ENCODE data around the gene GNB2.
A peak's percentile ranks its signal among the peaks of the same experiment; 100 is the strongest.
"Not testable (repeated sequence)": the region's sequence is repeated elsewhere in the genome, so short reads cannot be mapped to it uniquely, and the experiment has no call there.

The GNB2 gene

DNA sequence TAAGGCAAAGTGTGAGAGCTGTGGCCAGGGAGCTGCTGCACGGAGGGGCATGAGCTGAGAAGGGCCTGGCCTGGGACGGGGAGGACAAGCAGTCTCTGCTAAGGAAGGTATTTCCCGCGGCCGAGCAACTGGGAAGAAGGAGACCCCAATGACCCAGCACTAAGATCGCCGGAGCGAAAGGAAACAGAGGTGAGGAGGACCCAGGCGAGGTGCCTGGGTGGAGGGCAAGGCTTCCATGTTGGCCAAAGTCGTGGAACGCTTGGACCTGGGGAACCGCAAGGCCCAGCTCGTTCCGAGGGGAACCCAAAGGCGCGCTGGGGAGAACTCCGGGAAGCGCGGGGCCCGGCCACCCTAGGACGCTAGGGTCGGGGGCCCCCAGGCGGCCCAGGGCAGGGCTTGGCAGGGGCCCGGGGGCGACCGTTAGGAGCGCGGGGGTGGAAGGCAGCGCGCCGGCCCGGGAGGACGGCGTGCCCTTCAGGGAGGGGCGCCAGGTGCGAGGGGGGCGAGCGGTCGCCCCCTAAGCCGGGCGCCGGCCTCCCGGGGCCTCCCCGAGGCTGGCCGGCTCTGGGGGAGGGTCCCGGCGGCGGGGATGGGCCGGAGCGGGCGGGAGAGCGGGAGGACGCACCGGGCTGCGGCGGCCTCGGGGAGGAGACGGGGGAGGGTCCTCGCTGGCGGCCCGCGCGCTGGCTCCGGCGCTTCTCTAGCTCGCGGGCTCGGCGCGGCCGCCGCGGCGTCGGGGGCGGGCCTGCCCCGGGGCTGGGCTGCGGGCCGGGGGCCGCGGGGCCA, 20.0 kb downstream of the GNB2 start:
- H3K9me3 ChIP-seq (ENCODE audit: control insufficient read depth in 1 of 2, low read length in 2 of 2): no peaks in the 10 kb centered on the region
- no peak overlapping the region for H3K27ac ChIP-seq (ENCODE audit: low read length)
- peak overlapping the region; percentile 74 to 78 for H3K4me3 ChIP-seq (ENCODE audit: low read depth in 1 of 2, low read length in 2 of 2)
- H3K36me3 ChIP-seq (ENCODE audit: control insufficient read depth in 1 of 2, insufficient read depth in 2 of 2, low read length in 2 of 2): peaks cover 0 to 4% of the 10 kb centered on the region in 2 donors
- H3K4me1 ChIP-seq (ENCODE audit: control insufficient read depth in 1 of 2, insufficient read depth in 2 of 2, low read length in 2 of 2): peaks cover 15 to 39% of the 10 kb centered on the region in 2 donors
- no peaks in the 10 kb centered on the region for H3K27me3 ChIP-seq (ENCODE audit: low read depth, low read length)

- peak within 1 kb of the TSS; percentile 74 to 78 for H3K4me3 ChIP-seq (ENCODE audit: low read depth in 1 of 2, low read length in 2 of 2)
- peaks cover 15 to 35% of the 10 kb centered on the region in 2 donors for H3K4me1 ChIP-seq (ENCODE audit: control insufficient read depth in 1 of 2, insufficient read depth in 2 of 2, low read length in 2 of 2)
- peaks cover 0 to 4% of the 10 kb centered on the region in 2 donors for H3K36me3 ChIP-seq (ENCODE audit: control insufficient read depth in 1 of 2, insufficient read depth in 2 of 2, low read length in 2 of 2)
- no peaks in the 10 kb centered on the region for H3K9me3 ChIP-seq (ENCODE audit: control insufficient read depth in 1 of 2, low read length in 2 of 2)
- no peak within 1 kb of the TSS for H3K27ac ChIP-seq (ENCODE audit: low read length)
- no peaks in the 10 kb centered on the region for H3K27me3 ChIP-seq (ENCODE audit: low read depth, low read length)
Observed at GRCh38 chr7:100694098-100694745, 20.7 kb downstream of the GNB2 start, which contains the start of gene GIGYF1. GIGYF1 (minus strand) TSS chr7:100694250; CDS start chr7:100688238, 6,012 bp downstream.

GRCh38 chr7:100696123-100696521, 22.6 kb downstream of the GNB2 start:
- Histone ChIP-seq H3K27ac (ENCODE audit: low read length) (no peak overlapping the region), H3K9me3 (ENCODE audit: control insufficient read depth in 1 of 2, low read length in 2 of 2) (no peaks in the 10 kb centered on the region)

DNA sequence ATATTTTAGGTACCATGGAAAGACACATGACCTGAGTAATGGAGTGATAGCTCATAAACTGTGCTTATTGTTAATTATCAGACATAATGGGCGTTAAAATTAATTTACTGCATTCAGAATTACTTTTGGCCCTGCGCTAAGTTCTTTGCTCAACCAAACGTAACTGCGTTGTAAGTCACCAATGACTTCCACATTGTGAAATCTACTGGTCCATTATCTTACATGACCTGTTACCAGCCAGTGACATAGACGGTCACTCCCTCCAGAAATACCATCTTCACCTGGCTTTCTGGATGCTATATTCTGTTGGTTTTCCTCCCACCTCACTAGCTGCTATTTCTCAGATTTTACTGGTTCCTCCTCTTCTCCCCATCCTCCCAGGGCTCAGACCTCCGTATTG, 25.5 kb downstream of the GNB2 start:
- Histone ChIP-seq H3K27me3 (ENCODE audit: low read depth, low read length) (no peaks in the 10 kb centered on the region), H3K27ac (ENCODE audit: low read length) (no peak overlapping the region), H3K36me3 (ENCODE audit: control insufficient read depth in 1 of 2, insufficient read depth in 2 of 2, low read length in 2 of 2) (no peaks in the 10 kb centered on the region), H3K4me3 (ENCODE audit: low read depth in 1 of 2, low read length in 2 of 2) (no peak overlapping the region), H3K9me3 (ENCODE audit: control insufficient read depth in 1 of 2, low read length in 2 of 2) (no peaks in the 10 kb centered on the region), H3K4me1 (ENCODE audit: control insufficient read depth in 1 of 2, insufficient read depth in 2 of 2, low read length in 2 of 2) (no peaks in the 10 kb centered on the region)

More at GRCh38 chr7:100696123-100696521, 22.6 kb downstream of the GNB2 start:
- Histone ChIP-seq H3K4me1 (ENCODE audit: control insufficient read depth in 1 of 2, insufficient read depth in 2 of 2, low read length in 2 of 2) (peaks cover 15 to 22% of the 10 kb centered on the region in 2 donors), H3K27me3 (ENCODE audit: low read depth, low read length) (no peaks in the 10 kb centered on the region), H3K4me3 (ENCODE audit: low read depth in 1 of 2, low read length in 2 of 2) (no peak overlapping the region), H3K36me3 (ENCODE audit: control insufficient read depth in 1 of 2, insufficient read depth in 2 of 2, low read length in 2 of 2) (no peaks in the 10 kb centered on the region)

DNA sequence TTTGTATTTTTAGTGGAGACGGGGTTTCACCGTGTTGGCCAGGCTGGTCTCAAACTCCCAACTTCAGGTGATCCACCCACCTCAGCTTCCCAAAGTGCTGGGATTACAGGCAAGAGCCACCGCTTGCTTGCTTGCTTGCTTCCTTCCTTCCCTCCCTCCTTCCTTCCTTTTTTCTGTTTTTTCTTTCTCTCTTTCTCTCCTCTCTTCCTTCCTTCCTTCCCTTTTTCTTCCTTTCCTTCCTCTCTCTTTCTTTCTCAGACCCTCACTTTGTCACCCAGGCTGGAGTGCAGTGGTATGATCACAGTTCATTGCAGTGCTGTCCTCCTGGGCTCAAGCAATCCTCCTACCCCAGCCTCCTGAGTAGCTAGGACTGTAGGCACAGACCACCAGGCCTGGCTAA, 27.5 kb downstream of the GNB2 start:
- H3K9me3 ChIP-seq (ENCODE audit: control insufficient read depth in 1 of 2, low read length in 2 of 2); H3K27me3 ChIP-seq (ENCODE audit: low read depth, low read length); H3K27ac ChIP-seq (ENCODE audit: low read length); H3K4me3 ChIP-seq (ENCODE audit: low read depth in 1 of 2, low read length in 2 of 2); H3K36me3 ChIP-seq (ENCODE audit: control insufficient read depth in 1 of 2, insufficient read depth in 2 of 2, low read length in 2 of 2); H3K4me1 ChIP-seq (ENCODE audit: control insufficient read depth in 1 of 2, insufficient read depth in 2 of 2, low read length in 2 of 2): not testable (repeated sequence)

- peaks cover 6 to 16% of the 10 kb centered on the region in 2 donors for H3K4me1 ChIP-seq (ENCODE audit: control insufficient read depth in 1 of 2, insufficient read depth in 2 of 2, low read length in 2 of 2)
- H3K27ac ChIP-seq (ENCODE audit: low read length): peak overlapping the region; percentile 85
- peak overlapping the region; percentile 72 to 92 for H3K4me3 ChIP-seq (ENCODE audit: low read depth in 1 of 2, low read length in 2 of 2)
- peaks cover 0 to 4% of the 10 kb centered on the region in 2 donors for H3K36me3 ChIP-seq (ENCODE audit: control insufficient read depth in 1 of 2, insufficient read depth in 2 of 2, low read length in 2 of 2)
- H3K9me3 ChIP-seq (ENCODE audit: control insufficient read depth in 1 of 2, low read length in 2 of 2): no peaks in the 10 kb centered on the region
- no peaks in the 10 kb centered on the region for H3K27me3 ChIP-seq (ENCODE audit: low read depth, low read length)
Observed at GRCh38 chr7:100705320-100705752, 31.8 kb downstream of the GNB2 start.

- Histone ChIP-seq H3K4me1 (ENCODE audit: control insufficient read depth in 1 of 2, insufficient read depth in 2 of 2, low read length in 2 of 2) (peaks cover 6 to 16% of the 10 kb centered on the region in 2 donors), H3K36me3 (ENCODE audit: control insufficient read depth in 1 of 2, insufficient read depth in 2 of 2, low read length in 2 of 2) (peaks cover 0 to 4% of the 10 kb centered on the region in 2 donors), H3K27me3 (ENCODE audit: low read depth, low read length) (no peaks in the 10 kb centered on the region), H3K27ac (ENCODE audit: low read length) (peak within 1 kb of the TSS; percentile 85), H3K4me3 (ENCODE audit: low read depth in 1 of 2, low read length in 2 of 2) (peak within 1 kb of the TSS; percentile 72 to 92), H3K9me3 (ENCODE audit: control insufficient read depth in 1 of 2, low read length in 2 of 2) (no peaks in the 10 kb centered on the region)
Observed at GRCh38 chr7:100705753-100706671, 32.5 kb downstream of the GNB2 start, which contains the start of gene POP7. POP7 (plus strand) TSS chr7:100706121; CDS start chr7:100706831, 710 bp downstream.

DNA sequence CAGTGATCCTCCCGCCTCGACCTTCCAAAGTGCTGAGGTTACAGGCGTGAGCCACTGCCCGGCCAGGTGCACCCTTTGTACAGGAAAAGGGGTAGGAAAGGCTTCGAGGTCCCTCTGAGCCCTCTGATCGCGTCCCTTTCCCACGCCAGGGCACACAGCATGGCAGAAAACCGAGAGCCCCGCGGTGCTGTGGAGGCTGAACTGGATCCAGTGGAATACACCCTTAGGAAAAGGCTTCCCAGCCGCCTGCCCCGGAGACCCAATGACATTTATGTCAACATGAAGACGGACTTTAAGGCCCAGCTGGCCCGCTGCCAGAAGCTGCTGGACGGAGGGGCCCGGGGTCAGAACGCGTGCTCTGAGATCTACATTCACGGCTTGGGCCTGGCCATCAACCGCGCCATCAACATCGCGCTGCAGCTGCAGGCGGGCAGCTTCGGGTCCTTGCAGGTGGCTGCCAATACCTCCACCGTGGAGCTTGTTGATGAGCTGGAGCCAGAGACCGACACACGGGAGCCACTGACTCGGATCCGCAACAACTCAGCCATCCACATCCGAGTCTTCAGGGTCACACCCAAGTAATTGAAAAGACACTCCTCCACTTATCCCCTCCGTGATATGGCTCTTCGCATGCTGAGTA, 33.3 kb downstream of the GNB2 start:
- H3K36me3 ChIP-seq (ENCODE audit: control insufficient read depth in 1 of 2, insufficient read depth in 2 of 2, low read length in 2 of 2): peaks cover 0 to 4% of the 10 kb centered on the region in 2 donors
- H3K27ac ChIP-seq (ENCODE audit: low read length): peak overlapping the region; percentile 45
- H3K27me3 ChIP-seq (ENCODE audit: low read depth, low read length): no peaks in the 10 kb centered on the region

GRCh38 chr7:100708395-100708794, 34.9 kb downstream of the GNB2 start:
- H3K27me3 ChIP-seq (ENCODE audit: low read depth, low read length): no peaks in the 10 kb centered on the region

More for the DNA sequence above, 33.3 kb downstream of the GNB2 start:
- H3K4me1 ChIP-seq (ENCODE audit: control insufficient read depth in 1 of 2, insufficient read depth in 2 of 2, low read length in 2 of 2): peaks cover 6 to 16% of the 10 kb centered on the region in 2 donors
- no peaks in the 10 kb centered on the region for H3K9me3 ChIP-seq (ENCODE audit: control insufficient read depth in 1 of 2, low read length in 2 of 2)
- peak overlapping the region; percentile 72 to 92 for H3K4me3 ChIP-seq (ENCODE audit: low read depth in 1 of 2, low read length in 2 of 2)

DNA sequence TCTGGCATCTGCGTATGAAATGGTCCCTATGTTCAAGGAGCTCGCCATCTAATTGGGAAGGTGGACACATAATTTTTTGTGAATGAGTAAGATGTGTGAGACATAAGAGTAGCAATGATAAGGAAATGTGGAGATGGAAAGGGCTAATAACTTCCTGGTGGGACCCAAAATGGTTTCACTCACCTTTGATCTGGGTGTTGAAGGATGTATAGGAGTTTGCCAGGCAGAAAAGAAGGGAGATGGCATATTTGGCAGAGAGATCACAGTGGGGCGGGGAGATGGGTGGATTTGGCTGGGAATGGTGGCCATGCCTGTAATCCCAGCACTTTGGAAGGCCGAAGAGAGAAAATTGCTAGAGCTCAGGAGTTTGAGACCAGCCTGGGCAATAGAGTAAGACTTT, 36.9 kb downstream of the GNB2 start:
- H3K36me3 ChIP-seq (ENCODE audit: control insufficient read depth in 1 of 2, insufficient read depth in 2 of 2, low read length in 2 of 2): peaks cover 0 to 4% of the 10 kb centered on the region in 2 donors
- no peak overlapping the region for H3K27ac ChIP-seq (ENCODE audit: low read length)
- no peak overlapping the region for H3K4me3 ChIP-seq (ENCODE audit: low read depth in 1 of 2, low read length in 2 of 2)
- peaks cover 6 to 11% of the 10 kb centered on the region in 2 donors for H3K4me1 ChIP-seq (ENCODE audit: control insufficient read depth in 1 of 2, insufficient read depth in 2 of 2, low read length in 2 of 2)
- no peaks in the 10 kb centered on the region for H3K9me3 ChIP-seq (ENCODE audit: control insufficient read depth in 1 of 2, low read length in 2 of 2)
- H3K27me3 ChIP-seq (ENCODE audit: low read depth, low read length): no peaks in the 10 kb centered on the region

More at GRCh38 chr7:100708395-100708794, 34.9 kb downstream of the GNB2 start:
- Histone ChIP-seq H3K4me1 (ENCODE audit: control insufficient read depth in 1 of 2, insufficient read depth in 2 of 2, low read length in 2 of 2) (peaks cover 6 to 16% of the 10 kb centered on the region in 2 donors), H3K27ac (ENCODE audit: low read length) (no peak overlapping the region), H3K4me3 (ENCODE audit: low read depth in 1 of 2, low read length in 2 of 2) (no peak overlapping the region), H3K9me3 (ENCODE audit: control insufficient read depth in 1 of 2, low read length in 2 of 2) (no peaks in the 10 kb centered on the region), H3K36me3 (ENCODE audit: control insufficient read depth in 1 of 2, insufficient read depth in 2 of 2, low read length in 2 of 2) (peaks cover 0 to 4% of the 10 kb centered on the region in 2 donors)
